ENCODE measurements around the gene ARL8A. TPM values are rescaled to one million over a fixed set of nuclear protein-coding genes. Genes with fewer than 3 reads are reported as not detected.

The ARL8A gene
- total RNA-seq, 4 donors from 2014 or later: 21.2 to 31.3 (median 23.1) TPM

GRCh38 chr1:202127836-202128622, 16.5 kb downstream of the ARL8A start:
- no peak overlapping the region for H3K27ac ChIP-seq
- intact Hi-C loops (cut with DNase I): loop anchor here (10.0 kb wide), 1 partner anchor 233 kb away; no protein-coding TSS in a partner anchor
- no peak for DNase-seq

GRCh38 chr1:202127061-202127460, 17.5 kb downstream of the ARL8A start:
- intact Hi-C loops (cut with DNase I): loop anchor here (10.0 kb wide), 1 partner anchor 232 kb away; no protein-coding TSS in a partner anchor
- H3K27ac ChIP-seq: no peak overlapping the region
- H3K9me3 ChIP-seq: no peaks in the 10 kb centered on the region
- no peak for DNase-seq
- H3K4me1 ChIP-seq: peaks cover 21 to 37% (median 22%) of the 10 kb centered on the region in 3 donors
- 89 to 91% methylated on average over 5 of the region's 6 CpGs for WGBS, 2 donors
- H3K4me3 ChIP-seq: no peak overlapping the region
- TF ChIP-seq CTCF (IDR thresholded peaks at IDR 0.05): no peak
- TF ChIP-seq POLR2A (IDR thresholded peaks at IDR 0.05): no peak
- H3K27me3 ChIP-seq: no peaks in the 10 kb centered on the region
- H3K36me3 ChIP-seq: peaks cover 0 to under 1% (median 0%) of the 10 kb centered on the region in 3 donors

More at GRCh38 chr1:202127836-202128622, 16.5 kb downstream of the ARL8A start:
- no peaks in the 10 kb centered on the region for H3K27me3 ChIP-seq
- H3K4me3 ChIP-seq: no peak overlapping the region
- H3K36me3 ChIP-seq: peaks cover 0 to 10% (median 0%) of the 10 kb centered on the region in 3 donors
- no peak for TF ChIP-seq POLR2A (IDR thresholded peaks at IDR 0.05)
- no peak for TF ChIP-seq CTCF (IDR thresholded peaks at IDR 0.05)
- no peaks in the 10 kb centered on the region for H3K9me3 ChIP-seq
- WGBS, 2 donors: 93 to 94% methylated on average over 12 to 15 of the region's 26 CpGs
- H3K4me1 ChIP-seq: peaks cover 31 to 47% (median 32%) of the 10 kb centered on the region in 3 donors

- Histone ChIP-seq H3K27me3 (no peaks in the 10 kb centered on the region), H3K9me3 (no peaks in the 10 kb centered on the region), H3K27ac (no peak overlapping the region), H3K36me3 (no peaks in the 10 kb centered on the region), H3K4me3 (no peak overlapping the region), H3K4me1 (peaks cover 15 to 31% (median 16%) of the 10 kb centered on the region in 3 donors)
- intact Hi-C loops (cut with DNase I): loop anchor here (10.0 kb wide), 1 partner anchor 232 kb away; no protein-coding TSS in a partner anchor
- WGBS, 2 donors: 71% methylated on average over 5 of the region's 9 CpGs; no CpG with 5 or more reads in 1 of the 2 donors
- no peak for DNase-seq
- TF ChIP-seq POLR2A (IDR thresholded peaks at IDR 0.05) (no peak), CTCF (IDR thresholded peaks at IDR 0.05) (no peak)
Observed at GRCh38 chr1:202126426-202126825, 18.1 kb downstream of the ARL8A start.

- TF ChIP-seq CTCF (IDR thresholded peaks at IDR 0.05): no peak
- TF ChIP-seq POLR2A (IDR thresholded peaks at IDR 0.05): no peak
- Histone ChIP-seq H3K4me3 (no peak overlapping the region), H3K9me3 (no peaks in the 10 kb centered on the region), H3K27me3 (no peaks in the 10 kb centered on the region), H3K27ac (no peak overlapping the region), H3K4me1 (peaks cover 10 to 23% (median 11%) of the 10 kb centered on the region in 3 donors), H3K36me3 (no peaks in the 10 kb centered on the region)
- intact Hi-C loops (cut with DNase I): loop anchor here (10.0 kb wide), 1 partner anchor 231 kb away; no protein-coding TSS in a partner anchor
- WGBS, 2 donors: 89 to 92% methylated on average over 7 to 8 of the region's 8 CpGs
- DNase-seq: no peak
Observed at GRCh38 chr1:202125611-202126010, 18.9 kb downstream of the ARL8A start.

- DNase-seq: no peak
- H3K36me3 ChIP-seq: no peaks in the 10 kb centered on the region
- H3K4me3 ChIP-seq: no peak overlapping the region
- intact Hi-C loops (cut with DNase I): loop anchor here (5.0 to 10.0 kb wide), 2 partner anchors 122 to 229 kb away; no protein-coding TSS in a partner anchor
- 76 to 84% methylated on average over 5 to 7 of the region's 7 CpGs for WGBS, 2 donors
- no peaks in the 10 kb centered on the region for H3K9me3 ChIP-seq
- TF ChIP-seq POLR2A (IDR thresholded peaks at IDR 0.05) (no peak), CTCF (IDR thresholded peaks at IDR 0.05) (no peak)
- peaks cover 0 to 8% (median 0%) of the 10 kb centered on the region in 3 donors for H3K4me1 ChIP-seq
- H3K27me3 ChIP-seq: no peaks in the 10 kb centered on the region
- H3K27ac ChIP-seq: no peak overlapping the region
Observed at GRCh38 chr1:202124142-202124541, 20.4 kb downstream of the ARL8A start.

Data from esophagus squamous epithelium (tissue), 5 donors.